ENCODE measurements around the gene BAIAP2.

- TF ChIP-seq CTCF (IDR thresholded peaks at IDR 0.05 in 8 of 11, conservative IDR thresholded peaks at IDR 0.05 in 3 of 11) (no peak), POLR2A (IDR thresholded peaks at IDR 0.05) (no peak)
These were observed 12.6 kb upstream of the BAIAP2 start for GRCh38 chr17:81022344-81022676.
